MCF 10A (cell line): ENCODE results near the gene VPS36. TPM values are rescaled to one million over a fixed set of nuclear protein-coding genes. Genes with fewer than 3 reads are reported as not detected.

ENCODE experiments used
- BruUV-seq: library from RNA; stranded (reverse); fragments of 400-500 nt; replicated peaks from 2 replicates; lab custom pipeline; 2021; lab: Mats Ljungman, UMichigan
- CTCF ChIA-PET: fragments of 300-600 bp; sonication (Branson Sonifier 250); formaldehyde crosslinking; extraction: SDS; loops from one replicate; lab custom pipeline; 2021; ENCODE audit warnings: antibody characterized with exemption, inconsistent platforms; lab: Yijun Ruan, JAX
- POLR2A ChIA-PET: fragments of 300-600, 350-650 bp; sonication (Branson Sonifier 250); formaldehyde crosslinking; extraction: SDS; loops from one replicate; lab custom pipeline; 2020; ENCODE audit warnings: antibody characterized with exemption, inconsistent platforms; lab: Yijun Ruan, JAX
- DNase-seq: peaks from one replicate; pipeline ENCODE4 v3.0.0-alpha.2; 2018; ENCODE audit not compliant: unreplicated experiment
- H3K27ac Mint-ChIP-seq: one replicate; pipeline ENCODE4 v1.8.0; 2022; ENCODE audit warnings: mild to moderate bottlenecking, low read depth, mixed read lengths; ENCODE audit not compliant: unreplicated experiment
- H3K27me3 Mint-ChIP-seq: one replicate; pipeline ENCODE4 v1.8.0; 2022; ENCODE audit warnings: mixed read lengths; ENCODE audit not compliant: insufficient read depth, unreplicated experiment
- H3K36me3 Mint-ChIP-seq: one replicate; pipeline ENCODE4 v1.8.0; 2022; ENCODE audit warnings: mild to moderate bottlenecking, moderate library complexity, mixed read lengths; ENCODE audit not compliant: insufficient read depth, unreplicated experiment
- H3K4me1 Mint-ChIP-seq: one replicate; pipeline ENCODE4 v1.8.0; 2022; ENCODE audit warnings: mixed read lengths; ENCODE audit not compliant: insufficient read depth, unreplicated experiment
- H3K4me3 Mint-ChIP-seq: one replicate; pipeline ENCODE4 v1.8.0; 2022; ENCODE audit warnings: mild to moderate bottlenecking, moderate library complexity, mixed read lengths; ENCODE audit not compliant: unreplicated experiment
- H3K9me3 Mint-ChIP-seq: one replicate; pipeline ENCODE4 v1.8.0; 2022; ENCODE audit warnings: mixed read lengths; ENCODE audit not compliant: unreplicated experiment
- CTCF ChIP-seq: fragments of 200-600 bp; IDR thresholded peaks from one replicate; pipeline ENCODE4 v1.8.0; 2022; ENCODE audit warnings: antibody characterized with exemption, mild to moderate bottlenecking; ENCODE audit not compliant: unreplicated experiment
- intact Hi-C: fragments of 100-400 bp; cut with micrococcal nuclease; formaldehyde crosslinking; loops from 2 replicates; pipeline ENCODE4 v1.14.1; 2022
- total RNA-seq: library from RNA; stranded (reverse); gene quantifications from 2 replicates; pipeline ENCODE4 v1.2.3, GENCODE V29; 2022

VPS36 gene
- total RNA-seq, 1 experiment from 2014 or later: 43.4 TPM

- Mint-ChIP-seq H3K27ac (no peak overlapping the region), H3K36me3 (no peaks in the 10 kb centered on the region), H3K4me1 (peaks cover 15% of the 10 kb centered on the region), H3K27me3 (no peaks in the 10 kb centered on the region), H3K9me3 (no peaks in the 10 kb centered on the region), H3K4me3 (no peak overlapping the region)
- BruUV-seq: no TSS peak
- intact Hi-C loops: no loop called here
- CTCF ChIA-PET: interaction anchor here (2.0 kb wide), 1 partner anchor 79 kb away, joined by 7 read pairs; the partner anchor contains the start of gene VPS36
- POLR2A ChIA-PET: no interaction called here
- no peak for TF ChIP-seq CTCF
- DNase-seq: peak; percentile 32
These were observed 78.6 kb downstream of the VPS36 start for GRCh38 chr13:52371736-52372247.

GRCh38 chr13:52366291-52366690 lies 84.1 kb downstream of the VPS36 start:
- H3K27ac Mint-ChIP-seq: no peak overlapping the region
- no peak for TF ChIP-seq CTCF
- no peaks in the 10 kb centered on the region for H3K27me3 Mint-ChIP-seq
- no peaks in the 10 kb centered on the region for H3K9me3 Mint-ChIP-seq
- H3K4me3 Mint-ChIP-seq: no peak overlapping the region
- POLR2A ChIA-PET: no interaction called here
- intact Hi-C loops: no loop called here
- no peaks in the 10 kb centered on the region for H3K4me1 Mint-ChIP-seq
- BruUV-seq: no TSS peak
- no peaks in the 10 kb centered on the region for H3K36me3 Mint-ChIP-seq
- no peak for DNase-seq
- CTCF ChIA-PET: no interaction called here

Other genes with a start within 250 kb of the VPS36 start
- 13.3 and 16.7 TPM in 2 replicates for gene THSD1, start 44.5 kb downstream of the VPS36 start, total RNA-seq
- 37.9 and 50.7 TPM in 2 replicates for gene CKAP2, start 4.8 kb upstream of the VPS36 start, total RNA-seq
- gene HNRNPA1L2, start 191.8 kb upstream of the VPS36 start, total RNA-seq: 10.1 and 11.5 TPM in 2 replicates
- gene SUGT1, start 202.2 kb upstream of the VPS36 start, total RNA-seq: 49.0 and 58.4 TPM in 2 replicates